ENCODE data around the gene PSMD13.

- TF ChIP-seq POLR2A (IDR thresholded peaks at IDR 0.05) (no peak), CTCF (IDR thresholded peaks at IDR 0.05) (no peak)
These were observed 29.0 kb upstream of the PSMD13 start for GRCh38 chr11:207863-208180.
